SK-N-SH (cell line): Measurements from ENCODE around the gene CUEDC2. TPM values are rescaled to one million over a fixed set of nuclear protein-coding genes. Genes with fewer than 3 reads are reported as not detected.

ENCODE experiments used
- CTCF ChIA-PET: fragments of 300-600, 350-600 bp; formaldehyde crosslinking; extraction: SDS; loops from one replicate; lab custom pipeline; 2021; lab: Yijun Ruan, JAX
- POLR2A ChIA-PET: fragments of 350-600 bp; sonication (Branson Sonifier 250); formaldehyde crosslinking; extraction: SDS; loops from one replicate; lab custom pipeline; 2020; ENCODE audit warnings: antibody characterized with exemption, inconsistent platforms; lab: Yijun Ruan, JAX
- DNase-seq: peaks from one replicate; pipeline ENCODE4 v3.0.0; 2012
- H2AFZ ChIP-seq: fragments of 200-600 bp; sonication (generic); 2 replicates; pipeline ENCODE4 v1.8.1; 2016; ENCODE audit warnings: antibody characterized with exemption, mild to moderate bottlenecking, low read depth
- H3F3A ChIP-seq: fragments of 200-600 bp; sonication (generic); replicated peaks from 2 replicates; pipeline ENCODE3; 2016; ENCODE audit warnings: antibody characterized with exemption, mild to moderate bottlenecking; ENCODE audit not compliant: insufficient read depth
- H3K27ac ChIP-seq, 2 experiments: fragments of 200-500 bp in 1 of 2; fragments of 200-600 bp in 1 of 2; sonication (Bioruptor generic) in 1 of 2; sonication (generic), shearing (Covaris generic) in 1 of 2; 2 replicates each; pipeline versions ENCODE4 v1.5.1 to v1.6.1; 2014 to 2016; ENCODE audit warnings: low read depth in 2 of 2, inconsistent platforms in 1 of 2, low read length in 1 of 2, mild to moderate bottlenecking in 1 of 2, mixed read lengths in 1 of 2
- H3K27me3 ChIP-seq: fragments of 200-600 bp; sonication (generic), shearing (Covaris generic); 2 replicates; pipeline ENCODE4 v1.6.1; 2016; ENCODE audit warnings: mixed run types; ENCODE audit not compliant: insufficient read depth
- H3K36me3 ChIP-seq, 2 experiments: fragments of 200-500 bp in 1 of 2; fragments of 200-600 bp in 1 of 2; sonication (Bioruptor generic) in 1 of 2; sonication (generic) in 1 of 2; replicated peaks in 1 of 2; 2 replicates each; pipeline versions ENCODE3 to v1.5.1; 2014 to 2016; ENCODE audit warnings: low read length in 1 of 2, mild to moderate bottlenecking in 1 of 2; ENCODE audit not compliant: insufficient read depth in 2 of 2, control insufficient read depth in 1 of 2
- H3K4me1 ChIP-seq, 2 experiments: fragments of 200-500 bp in 1 of 2; fragments of 200-600 bp in 1 of 2; sonication (Bioruptor generic) in 1 of 2; sonication (generic), shearing (Covaris generic) in 1 of 2; 2 replicates each; pipeline versions ENCODE4 v1.5.1 to v1.6.1; 2014 to 2016; ENCODE audit warnings: low read depth in 1 of 2, low read length in 1 of 2, mixed run types in 1 of 2; ENCODE audit not compliant: insufficient read depth in 2 of 2, control insufficient read depth in 1 of 2
- H3K4me2 ChIP-seq: fragments of 200-600 bp; sonication (generic), shearing (Covaris generic); 2 replicates; pipeline ENCODE4 v1.6.1; 2017; ENCODE audit warnings: mixed run types
- H3K4me3 ChIP-seq, 2 experiments: fragments of 200-500 bp in 1 of 2; fragments of 200-600 bp in 1 of 2; sonication (Bioruptor generic) in 1 of 2; sonication (generic), shearing (Covaris generic) in 1 of 2; 2 replicates each; pipeline versions ENCODE4 v1.5.1 to v1.8.1; 2014 to 2016; ENCODE audit warnings: low read depth in 2 of 2, inconsistent platforms in 1 of 2, low read length in 1 of 2, mild to moderate bottlenecking in 1 of 2, mixed read lengths in 1 of 2, moderate library complexity in 1 of 2
- H3K79me2 ChIP-seq: fragments of 200-600 bp; sonication (generic); 2 replicates; pipeline ENCODE4 v1.8.1; 2017; ENCODE audit warnings: mild to moderate bottlenecking; ENCODE audit not compliant: insufficient read depth
- H3K9ac ChIP-seq: fragments of 200-600 bp; sonication (generic); 2 replicates; pipeline ENCODE4 v1.6.1; 2017; ENCODE audit warnings: mixed run types
- H3K9me2 ChIP-seq: fragments of 200-600 bp; sonication (generic); 2 replicates; pipeline ENCODE4 v1.6.1; 2017; ENCODE audit warnings: mixed run types
- H3K9me3 ChIP-seq: fragments of 200-600 bp; sonication (generic); 2 replicates; pipeline ENCODE4 v1.6.1; 2017; ENCODE audit warnings: mixed run types, mild to moderate bottlenecking, moderate library complexity
- H4K20me1 ChIP-seq: fragments of 200-600 bp; sonication (generic); 2 replicates; pipeline ENCODE4 v1.6.1; 2017; ENCODE audit warnings: mild to moderate bottlenecking, mixed run types; ENCODE audit not compliant: insufficient read depth
- FOSL2 ChIP-seq: IDR thresholded peaks from 2 replicates; pipeline ENCODE4 v1.4.0; 2012; ENCODE audit warnings: low read depth, mild to moderate bottlenecking, moderate library complexity, borderline replicate concordance
- GABPA ChIP-seq: IDR thresholded peaks from 2 replicates; pipeline ENCODE4 v1.4.0; 2012; ENCODE audit warnings: low read depth, mild to moderate bottlenecking
- MEF2A ChIP-seq: IDR thresholded peaks from 2 replicates; pipeline ENCODE4 v1.4.0; 2012; ENCODE audit warnings: low read depth, borderline replicate concordance
- MXI1 ChIP-seq: IDR thresholded peaks from 2 replicates; pipeline ENCODE4 v1.6.1; 2012; ENCODE audit warnings: mild to moderate bottlenecking, low read depth, low read length, improper control_type of control experiment
- NFIC ChIP-seq: IDR thresholded peaks from 2 replicates; pipeline ENCODE4 v1.4.0; 2012; ENCODE audit warnings: borderline replicate concordance
- POLR2AphosphoS5 ChIP-seq: IDR thresholded peaks from 2 replicates; pipeline ENCODE4 v1.6.1; 2012; ENCODE audit warnings: low read depth, low read length
- RFX5 ChIP-seq: IDR thresholded peaks from 2 replicates; pipeline ENCODE4 v1.6.1; 2012; ENCODE audit warnings: mild to moderate bottlenecking, improper control_type of control experiment, low read length
- RXRA ChIP-seq: IDR thresholded peaks from 2 replicates; pipeline ENCODE4 v1.4.0; 2012; ENCODE audit warnings: low read depth, mild to moderate bottlenecking, borderline replicate concordance
- SIN3A ChIP-seq: IDR thresholded peaks from 2 replicates; pipeline ENCODE4 v1.6.1; 2012; ENCODE audit warnings: low read depth, mild to moderate bottlenecking, low read length, moderate library complexity, borderline replicate concordance
- WGBS: methylation state at CpG from one replicate; pipeline ENCODE4 v1.1.6; 2017; ENCODE audit warnings: low lambda C conversion rate; 5-methylcytosine and 5-hydroxymethylcytosine counted together
- polyA plus RNA-seq, 3 experiments: library from polyadenylated mRNA; depleted of rRNA; stranded (reverse); fragments of >200 nt; gene quantifications; 2 replicates each; pipeline ENCODE4 v1.2.3, GENCODE V29; 2012
- TF ChIP-seq, protein P1 (sequence below): fragments of 200-600 bp; sonication (generic); IDR thresholded peaks from 2 replicates; pipeline ENCODE4 v1.6.1; 2017; ENCODE audit warnings: antibody characterized with exemption, mild to moderate bottlenecking, moderate library complexity
- TF ChIP-seq, protein P2 (sequence below): IDR thresholded peaks from 2 replicates; pipeline ENCODE4 v1.4.0; 2012; ENCODE audit warnings: low read depth, borderline replicate concordance
- TF ChIP-seq, protein P3 (sequence below): IDR thresholded peaks from 2 replicates; pipeline ENCODE4 v1.4.0; 2012; ENCODE audit warnings: low read depth, borderline replicate concordance
- TF ChIP-seq, protein P4 (sequence below): fragments of 150-350 bp; IDR thresholded peaks from 2 replicates; pipeline ENCODE4 v1.6.1; 2017; ENCODE audit warnings: antibody characterized with exemption, low read length, low read depth, borderline replicate concordance
- TF ChIP-seq, protein P5 (sequence below): IDR thresholded peaks from 2 replicates; pipeline ENCODE4 v1.6.1; 2012; ENCODE audit warnings: mild to moderate bottlenecking, low read depth, low read length, moderate library complexity

Gene CUEDC2
- polyA plus RNA-seq, 1 of the 3 experiments (the other 2 are of a cell fraction): 162 TPM

DNA sequence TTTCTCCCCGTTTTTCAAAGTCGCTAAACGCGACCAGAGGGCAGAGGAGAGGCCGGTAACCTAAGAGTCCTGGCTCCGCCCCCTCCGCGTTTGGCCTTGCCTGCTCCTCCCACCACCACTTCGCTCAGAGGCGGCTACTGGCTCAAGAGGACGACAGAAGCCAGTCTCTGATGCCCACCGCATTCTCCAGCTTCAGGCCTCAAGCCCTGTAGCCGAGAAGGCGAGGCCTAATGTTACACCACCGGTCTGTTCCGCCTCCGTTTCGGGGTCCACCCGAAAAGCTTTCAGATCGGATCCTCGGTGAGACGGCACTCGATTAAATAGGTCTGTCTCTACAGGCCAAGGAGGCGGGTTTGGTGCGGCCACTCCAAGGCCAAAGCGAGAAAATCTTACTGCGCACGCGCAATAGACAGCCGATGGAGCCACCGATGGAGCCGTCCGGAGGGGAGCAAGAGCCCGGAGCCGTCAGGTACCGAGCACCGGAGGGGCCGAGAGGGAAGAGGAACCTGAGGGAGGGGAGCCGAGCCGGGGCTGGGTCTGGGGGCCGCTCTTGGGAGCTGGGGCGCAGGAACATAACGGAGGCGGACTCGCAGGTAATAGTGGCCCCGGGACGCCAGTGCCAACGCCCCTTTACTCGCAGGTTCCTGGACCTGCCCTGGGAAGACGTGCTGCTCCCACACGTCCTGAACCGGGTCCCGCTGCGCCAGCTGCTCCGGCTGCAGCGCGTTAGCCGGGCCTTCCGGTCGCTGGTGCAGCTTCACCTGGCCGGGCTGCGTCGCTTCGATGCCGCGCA lies 11.5 kb downstream of the CUEDC2 start, which contains the start of gene FBXL15 (continued):
- TF ChIP-seq, protein P1, sequence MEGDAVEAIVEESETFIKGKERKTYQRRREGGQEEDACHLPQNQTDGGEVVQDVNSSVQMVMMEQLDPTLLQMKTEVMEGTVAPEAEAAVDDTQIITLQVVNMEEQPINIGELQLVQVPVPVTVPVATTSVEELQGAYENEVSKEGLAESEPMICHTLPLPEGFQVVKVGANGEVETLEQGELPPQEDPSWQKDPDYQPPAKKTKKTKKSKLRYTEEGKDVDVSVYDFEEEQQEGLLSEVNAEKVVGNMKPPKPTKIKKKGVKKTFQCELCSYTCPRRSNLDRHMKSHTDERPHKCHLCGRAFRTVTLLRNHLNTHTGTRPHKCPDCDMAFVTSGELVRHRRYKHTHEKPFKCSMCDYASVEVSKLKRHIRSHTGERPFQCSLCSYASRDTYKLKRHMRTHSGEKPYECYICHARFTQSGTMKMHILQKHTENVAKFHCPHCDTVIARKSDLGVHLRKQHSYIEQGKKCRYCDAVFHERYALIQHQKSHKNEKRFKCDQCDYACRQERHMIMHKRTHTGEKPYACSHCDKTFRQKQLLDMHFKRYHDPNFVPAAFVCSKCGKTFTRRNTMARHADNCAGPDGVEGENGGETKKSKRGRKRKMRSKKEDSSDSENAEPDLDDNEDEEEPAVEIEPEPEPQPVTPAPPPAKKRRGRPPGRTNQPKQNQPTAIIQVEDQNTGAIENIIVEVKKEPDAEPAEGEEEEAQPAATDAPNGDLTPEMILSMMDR: no peak
- TF ChIP-seq RFX5: no peak
- peak; percentile 43; the same call in 1 of the 2 replicates for TF ChIP-seq POLR2AphosphoS5
- peak; percentile 77; the same call in 1 of the 2 replicates for TF ChIP-seq SIN3A
- TF ChIP-seq FOSL2: no peak
- peak; percentile 77 for TF ChIP-seq GABPA
- TF ChIP-seq MEF2A: no peak
- TF ChIP-seq NFIC: no peak
- TF ChIP-seq, protein P2, sequence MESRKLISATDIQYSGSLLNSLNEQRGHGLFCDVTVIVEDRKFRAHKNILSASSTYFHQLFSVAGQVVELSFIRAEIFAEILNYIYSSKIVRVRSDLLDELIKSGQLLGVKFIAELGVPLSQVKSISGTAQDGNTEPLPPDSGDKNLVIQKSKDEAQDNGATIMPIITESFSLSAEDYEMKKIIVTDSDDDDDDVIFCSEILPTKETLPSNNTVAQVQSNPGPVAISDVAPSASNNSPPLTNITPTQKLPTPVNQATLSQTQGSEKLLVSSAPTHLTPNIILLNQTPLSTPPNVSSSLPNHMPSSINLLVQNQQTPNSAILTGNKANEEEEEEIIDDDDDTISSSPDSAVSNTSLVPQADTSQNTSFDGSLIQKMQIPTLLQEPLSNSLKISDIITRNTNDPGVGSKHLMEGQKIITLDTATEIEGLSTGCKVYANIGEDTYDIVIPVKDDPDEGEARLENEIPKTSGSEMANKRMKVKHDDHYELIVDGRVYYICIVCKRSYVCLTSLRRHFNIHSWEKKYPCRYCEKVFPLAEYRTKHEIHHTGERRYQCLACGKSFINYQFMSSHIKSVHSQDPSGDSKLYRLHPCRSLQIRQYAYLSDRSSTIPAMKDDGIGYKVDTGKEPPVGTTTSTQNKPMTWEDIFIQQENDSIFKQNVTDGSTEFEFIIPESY: no peak
- no peak for TF ChIP-seq RXRA

DNA sequence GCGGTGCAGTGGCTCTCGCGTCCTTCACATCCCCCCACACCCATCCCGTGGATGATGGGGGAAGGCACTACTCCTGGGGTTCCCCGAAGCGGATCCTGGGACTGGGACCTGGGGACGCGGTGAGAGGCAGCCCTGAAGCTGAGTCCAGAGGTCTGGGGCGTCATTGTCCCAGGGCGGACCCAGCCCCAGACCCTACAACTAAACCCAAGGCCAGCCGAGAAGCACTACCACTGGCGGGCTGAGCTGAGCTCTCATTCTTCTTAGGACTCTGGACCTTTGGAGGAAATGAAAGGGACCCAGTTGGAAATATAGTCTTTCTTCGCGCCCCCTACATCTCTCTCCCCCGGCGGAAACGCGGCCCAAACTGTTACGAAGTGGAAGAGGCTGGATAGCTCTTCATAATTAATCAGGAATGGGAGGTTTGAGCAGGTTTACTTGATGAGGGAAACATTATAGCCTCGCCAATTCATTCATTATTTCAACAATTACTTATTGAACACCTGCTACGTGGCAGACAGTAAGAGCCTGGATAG lies 12.1 kb downstream of the CUEDC2 start:
- H3F3A ChIP-seq: peaks cover 15% of the 10 kb centered on the region
- peak overlapping the region; percentile 85 for H2AFZ ChIP-seq
- ChIA-PET CTCF (interaction anchor here (1.1 to 18.3 kb wide), 10 partner anchors 9 to 251 kb away, joined by 3 to 359 read pairs (median 24); partner anchors contain the start of genes C10orf95, CUEDC2, NFKB2 and SUFU), POLR2A (interaction anchor here (0.6 to 4.2 kb wide), 11 partner anchors 12 to 307 kb away, joined by 3 to 41 read pairs (median 4); partner anchors contain the start of genes C10orf95 and CUEDC2)
- under 1% methylated on average over 17 of the region's 21 CpGs for WGBS
- peak overlapping the region; percentile 77 to 90 for H3K4me3 ChIP-seq
- H3K9ac ChIP-seq: peak overlapping the region; percentile 68; the same call in 1 of the 2 replicates
- no peaks in the 10 kb centered on the region for H3K9me2 ChIP-seq
- no peaks in the 10 kb centered on the region for H3K79me2 ChIP-seq
- no peaks in the 10 kb centered on the region for H3K9me3 ChIP-seq
- H3K4me2 ChIP-seq: peak overlapping the region; percentile 84
- no peaks in the 10 kb centered on the region for H4K20me1 ChIP-seq
- H3K36me3 ChIP-seq: peaks cover 0 to 21% of the 10 kb centered on the region in 2 experiments
- peak overlapping the region; percentile 78 to 99; a peak in 3 of 4 replicates for H3K27ac ChIP-seq
- DNase-seq: peak; percentile 45
- TF ChIP-seq, protein P3, sequence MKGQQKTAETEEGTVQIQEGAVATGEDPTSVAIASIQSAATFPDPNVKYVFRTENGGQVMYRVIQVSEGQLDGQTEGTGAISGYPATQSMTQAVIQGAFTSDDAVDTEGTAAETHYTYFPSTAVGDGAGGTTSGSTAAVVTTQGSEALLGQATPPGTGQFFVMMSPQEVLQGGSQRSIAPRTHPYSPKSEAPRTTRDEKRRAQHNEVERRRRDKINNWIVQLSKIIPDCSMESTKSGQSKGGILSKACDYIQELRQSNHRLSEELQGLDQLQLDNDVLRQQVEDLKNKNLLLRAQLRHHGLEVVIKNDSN: no peak
- TF ChIP-seq MXI1: no peak
- TF ChIP-seq, protein P4, sequence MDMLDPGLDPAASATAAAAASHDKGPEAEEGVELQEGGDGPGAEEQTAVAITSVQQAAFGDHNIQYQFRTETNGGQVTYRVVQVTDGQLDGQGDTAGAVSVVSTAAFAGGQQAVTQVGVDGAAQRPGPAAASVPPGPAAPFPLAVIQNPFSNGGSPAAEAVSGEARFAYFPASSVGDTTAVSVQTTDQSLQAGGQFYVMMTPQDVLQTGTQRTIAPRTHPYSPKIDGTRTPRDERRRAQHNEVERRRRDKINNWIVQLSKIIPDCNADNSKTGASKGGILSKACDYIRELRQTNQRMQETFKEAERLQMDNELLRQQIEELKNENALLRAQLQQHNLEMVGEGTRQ: no peak
- TF ChIP-seq, protein P5, sequence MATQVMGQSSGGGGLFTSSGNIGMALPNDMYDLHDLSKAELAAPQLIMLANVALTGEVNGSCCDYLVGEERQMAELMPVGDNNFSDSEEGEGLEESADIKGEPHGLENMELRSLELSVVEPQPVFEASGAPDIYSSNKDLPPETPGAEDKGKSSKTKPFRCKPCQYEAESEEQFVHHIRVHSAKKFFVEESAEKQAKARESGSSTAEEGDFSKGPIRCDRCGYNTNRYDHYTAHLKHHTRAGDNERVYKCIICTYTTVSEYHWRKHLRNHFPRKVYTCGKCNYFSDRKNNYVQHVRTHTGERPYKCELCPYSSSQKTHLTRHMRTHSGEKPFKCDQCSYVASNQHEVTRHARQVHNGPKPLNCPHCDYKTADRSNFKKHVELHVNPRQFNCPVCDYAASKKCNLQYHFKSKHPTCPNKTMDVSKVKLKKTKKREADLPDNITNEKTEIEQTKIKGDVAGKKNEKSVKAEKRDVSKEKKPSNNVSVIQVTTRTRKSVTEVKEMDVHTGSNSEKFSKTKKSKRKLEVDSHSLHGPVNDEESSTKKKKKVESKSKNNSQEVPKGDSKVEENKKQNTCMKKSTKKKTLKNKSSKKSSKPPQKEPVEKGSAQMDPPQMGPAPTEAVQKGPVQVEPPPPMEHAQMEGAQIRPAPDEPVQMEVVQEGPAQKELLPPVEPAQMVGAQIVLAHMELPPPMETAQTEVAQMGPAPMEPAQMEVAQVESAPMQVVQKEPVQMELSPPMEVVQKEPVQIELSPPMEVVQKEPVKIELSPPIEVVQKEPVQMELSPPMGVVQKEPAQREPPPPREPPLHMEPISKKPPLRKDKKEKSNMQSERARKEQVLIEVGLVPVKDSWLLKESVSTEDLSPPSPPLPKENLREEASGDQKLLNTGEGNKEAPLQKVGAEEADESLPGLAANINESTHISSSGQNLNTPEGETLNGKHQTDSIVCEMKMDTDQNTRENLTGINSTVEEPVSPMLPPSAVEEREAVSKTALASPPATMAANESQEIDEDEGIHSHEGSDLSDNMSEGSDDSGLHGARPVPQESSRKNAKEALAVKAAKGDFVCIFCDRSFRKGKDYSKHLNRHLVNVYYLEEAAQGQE: peak; percentile 77; the same call in 1 of the 2 replicates
- no peaks in the 10 kb centered on the region for H3K27me3 ChIP-seq
- H3K4me1 ChIP-seq: peaks cover 0 to 29% of the 10 kb centered on the region in 2 experiments; a peak in 2 of 4 replicates
